Activated CD4-positive, alpha-beta T cell treated with anti-CD3 and anti-CD28 coated beads, Interleukin-2, amount 10 ng/mL, durations not matched to agents 7 days and 5 days (primary cell): ENCODE data around the gene FAHD1. TPM values are rescaled to one million over a fixed set of nuclear protein-coding genes. Genes with fewer than 3 reads are reported as not detected.
"Not testable (repeated sequence)": the region's sequence is repeated elsewhere in the genome, so short reads cannot be mapped to it uniquely, and the experiment has no call there.

Source experiments
- CTCF ChIA-PET: fragments of 350-600 bp; sonication (Branson Sonifier 250); formaldehyde crosslinking; loops from one replicate; lab custom pipeline; 2021; ENCODE audit warnings: antibody characterized with exemption; lab: Charles Lee
- POLR2A ChIA-PET: fragments of 350-600 bp; sonication (Branson Sonifier 250); formaldehyde crosslinking; loops from one replicate; lab custom pipeline; 2021; ENCODE audit warnings: antibody characterized with exemption; lab: Charles Lee
- DNase-seq: peaks from one replicate; pipeline ENCODE4 v3.0.0-alpha.2; 2020
- H3K27ac Mint-ChIP-seq: one replicate; pipeline ENCODE4 v1.8.0; 2021; ENCODE audit warnings: mild to moderate bottlenecking, moderate library complexity, mixed read lengths
- H3K27me3 Mint-ChIP-seq: one replicate; pipeline ENCODE4 v1.8.0; 2021; ENCODE audit warnings: mixed read lengths
- H3K36me3 Mint-ChIP-seq: one replicate; pipeline ENCODE4 v1.8.0; 2021; ENCODE audit warnings: low read depth, mixed read lengths
- H3K4me1 Mint-ChIP-seq: one replicate; pipeline ENCODE4 v1.8.0; 2021; ENCODE audit warnings: mixed read lengths
- H3K4me3 Mint-ChIP-seq: one replicate; pipeline ENCODE4 v1.8.0; 2021; ENCODE audit warnings: mild to moderate bottlenecking, moderate library complexity, mixed read lengths
- H3K9me3 Mint-ChIP-seq: one replicate; pipeline ENCODE4 v1.8.0; 2021; ENCODE audit warnings: mixed read lengths
- total RNA-seq, 2 experiments: library from RNA; stranded (reverse); gene quantifications; one replicate each; pipeline ENCODE4 v1.2.3, GENCODE V29; 2021

Gene FAHD1
- total RNA-seq, 2 experiments from 2014 or later, result 11.3 to 12.9 TPM

- POLR2A ChIA-PET, result no interaction called here
- Mint-ChIP-seq H3K36me3 (no peaks in the 10 kb centered on the region), H3K27ac (no peak overlapping the region), H3K4me3 (no peak overlapping the region), H3K4me1 (peaks cover 5% of the 10 kb centered on the region), H3K9me3 (no peaks in the 10 kb centered on the region), H3K27me3 (peaks cover 39% of the 10 kb centered on the region)
- DNase-seq, result no peak
- CTCF ChIA-PET, result no interaction called here
These were observed 47.8 kb downstream of the FAHD1 start for GRCh38 chr16:1874854-1875253.

- CTCF ChIA-PET, result interaction anchor here (1.2 to 1.3 kb wide), 2 partner anchors 12 to 147 kb away, joined by 3 read pairs; no protein-coding TSS in a partner anchor
- H3K4me3 Mint-ChIP-seq, H3K9me3 Mint-ChIP-seq, H3K4me1 Mint-ChIP-seq, H3K27ac Mint-ChIP-seq, POLR2A ChIA-PET, H3K36me3 Mint-ChIP-seq, DNase-seq: not testable (repeated sequence)
- peaks cover 34% of the 10 kb centered on the region for H3K27me3 Mint-ChIP-seq
These were observed 49.1 kb downstream of the FAHD1 start for GRCh38 chr16:1876066-1876465.

- Mint-ChIP-seq H3K36me3 (no peaks in the 10 kb centered on the region), H3K4me1 (peaks cover 5% of the 10 kb centered on the region), H3K4me3 (no peak overlapping the region), H3K27ac (no peak overlapping the region), H3K9me3 (no peaks in the 10 kb centered on the region), H3K27me3 (peaks cover 34% of the 10 kb centered on the region)
- DNase-seq, result no peak
- POLR2A ChIA-PET, result no interaction called here
- CTCF ChIA-PET, result interaction anchor here (0.9 to 1.3 kb wide), 3 partner anchors 12 to 146 kb away, joined by 3 to 4 read pairs (median 3); no protein-coding TSS in a partner anchor
These were observed 49.5 kb downstream of the FAHD1 start for GRCh38 chr16:1876468-1876867.

- peaks cover 34% of the 10 kb centered on the region for H3K27me3 Mint-ChIP-seq
- no peak overlapping the region for H3K4me3 Mint-ChIP-seq
- no peaks in the 10 kb centered on the region for H3K9me3 Mint-ChIP-seq
- ChIA-PET CTCF (interaction anchor here (0.5 to 2.0 kb wide), 4 partner anchors 16 to 279 kb away, joined by 3 to 5 read pairs (median 4); no protein-coding TSS in a partner anchor), POLR2A (no interaction called here)
- H3K36me3 Mint-ChIP-seq, result no peaks in the 10 kb centered on the region
- peaks cover 5% of the 10 kb centered on the region for H3K4me1 Mint-ChIP-seq
- H3K27ac Mint-ChIP-seq, result no peak overlapping the region
- no peak for DNase-seq
These were observed 50.1 kb downstream of the FAHD1 start for GRCh38 chr16:1877089-1877488.

- H3K9me3 Mint-ChIP-seq, result no peaks in the 10 kb centered on the region
- no peaks in the 10 kb centered on the region for H3K4me1 Mint-ChIP-seq
- ChIA-PET CTCF (interaction anchor here (1.7 to 2.0 kb wide), 2 partner anchors 16 to 18 kb away, joined by 3 to 5 read pairs; no protein-coding TSS in a partner anchor), POLR2A (no interaction called here)
- H3K27ac Mint-ChIP-seq, result no peak overlapping the region
- DNase-seq, result no peak
- H3K36me3 Mint-ChIP-seq, result no peaks in the 10 kb centered on the region
- H3K27me3 Mint-ChIP-seq, result peaks cover 27% of the 10 kb centered on the region
- no peak overlapping the region for H3K4me3 Mint-ChIP-seq
These were observed 50.8 kb downstream of the FAHD1 start for GRCh38 chr16:1877804-1878203.

- H3K27me3 Mint-ChIP-seq, result peaks cover 27% of the 10 kb centered on the region
- H3K9me3 Mint-ChIP-seq, result no peaks in the 10 kb centered on the region
- CTCF ChIA-PET, result interaction anchor here (1.7 to 2.0 kb wide), 2 partner anchors 17 to 19 kb away, joined by 3 to 5 read pairs; no protein-coding TSS in a partner anchor
- no peaks in the 10 kb centered on the region for H3K36me3 Mint-ChIP-seq
- H3K4me3 Mint-ChIP-seq, result no peak overlapping the region
- H3K27ac Mint-ChIP-seq, result no peak overlapping the region
- POLR2A ChIA-PET, result no interaction called here
- no peak for DNase-seq
- no peaks in the 10 kb centered on the region for H3K4me1 Mint-ChIP-seq
These were observed 51.2 kb downstream of the FAHD1 start for GRCh38 chr16:1878256-1878655.

Other genes with a start within 250 kb of the FAHD1 start
- gene IFT140, start 215.1 kb upstream of the FAHD1 start, total RNA-seq, result 1 to 10 TPM; 9.3 TPM
- 10 to 100 TPM; 25.6 to 27.4 TPM for gene CRAMP1, start 214.8 kb upstream of the FAHD1 start, total RNA-seq
- gene JPT2, start 148.9 kb upstream of the FAHD1 start, total RNA-seq, result 10 to 100 TPM; 56.5 to 65.2 TPM
- 100 to 1,000 TPM; 101 to 108 TPM for gene MAPK8IP3, start 121.0 kb upstream of the FAHD1 start, total RNA-seq
- 10 to 100 TPM; 31.3 to 47.4 TPM for gene NME3, start 55.7 kb upstream of the FAHD1 start, total RNA-seq
- gene EME2, start 54.4 kb upstream of the FAHD1 start, total RNA-seq, result 10 to 100 TPM; 28.7 to 33.4 TPM
- 100 to 1,000 TPM in 1 of 2 experiments, 10 to 100 TPM in 1; 93.6 to 105 TPM for gene MRPS34, start 54.1 kb upstream of the FAHD1 start, total RNA-seq
- 10 to 100 TPM; 38.0 to 42.9 TPM for gene SPSB3, start 44.6 kb upstream of the FAHD1 start, total RNA-seq
- gene NUBP2, start 44.2 kb upstream of the FAHD1 start, total RNA-seq, result 10 to 100 TPM; 40.2 to 53.8 TPM
- under 1 TPM in 1 of 2 experiments, not detected in 1; 0.15 TPM for gene IGFALS, start 33.5 kb upstream of the FAHD1 start, total RNA-seq
- 10 to 100 TPM; 34.9 to 45.6 TPM for gene HAGH, start 381 bp upstream of the FAHD1 start, total RNA-seq
- gene MEIOB, start 45.0 kb downstream of the FAHD1 start, total RNA-seq, result not detected
- not detected for gene HS3ST6, start 91.2 kb downstream of the FAHD1 start, total RNA-seq
- gene MSRB1, start 116.0 kb downstream of the FAHD1 start, total RNA-seq, result 10 to 100 TPM; 12.8 to 13.6 TPM
- gene RPL3L, start 127.5 kb downstream of the FAHD1 start, total RNA-seq, result not detected
- gene NDUFB10, start 132.3 kb downstream of the FAHD1 start, total RNA-seq, result 100 to 1,000 TPM; 103 to 125 TPM
- gene RPS2, start 137.6 kb downstream of the FAHD1 start, total RNA-seq, result 1,000 to 10,000 TPM; 2,564 to 2,882 TPM
- gene RNF151, start 139.7 kb downstream of the FAHD1 start, total RNA-seq, result not detected
- gene TBL3, start 144.8 kb downstream of the FAHD1 start, total RNA-seq, result 10 to 100 TPM; 26.1 to 27.0 TPM
- gene NOXO1, start 154.3 kb downstream of the FAHD1 start, total RNA-seq, result under 1 TPM; 0.87 to 0.89 TPM
- 10 to 100 TPM; 23.8 to 25.2 TPM for gene GFER, start 157.0 kb downstream of the FAHD1 start, total RNA-seq
- gene SYNGR3, start 162.8 kb downstream of the FAHD1 start, total RNA-seq, result 1 to 10 TPM; 1.3 to 1.9 TPM
- 10 to 100 TPM; 56.3 to 56.5 TPM for gene ZNF598, start 182.6 kb downstream of the FAHD1 start, total RNA-seq
- under 1 TPM; 0.42 to 0.69 TPM for gene NPW, start 192.6 kb downstream of the FAHD1 start, total RNA-seq
- 1 to 10 TPM; 1.1 to 1.4 TPM for gene NHERF2, start 199.7 kb downstream of the FAHD1 start, total RNA-seq
- gene NTHL1, start 220.6 kb downstream of the FAHD1 start, total RNA-seq, result 10 to 100 TPM; 23.8 to 34.4 TPM
- gene TSC2, start 220.8 kb downstream of the FAHD1 start, total RNA-seq, result 100 to 1,000 TPM; 112 to 115 TPM